Lower lobe of right lung (tissue), 2 donors: ENCODE results near the gene XIRP2. TPM values are rescaled to one million over a fixed set of nuclear protein-coding genes. Genes with fewer than 3 reads are reported as not detected.

Source experiments
- ATAC-seq, 2 donors: fragments of 200-7000 bp; cut with Tn5 transposase; one replicate each; pipeline ENCODE4 v1.9.1; 2020 to 2022; ENCODE audit warnings: mild to moderate bottlenecking in 2 of 2, moderate library complexity in 2 of 2
- DNase-seq: peaks from one replicate; pipeline ENCODE4 v3.0.0-alpha.2; 2020
- H3K27ac ChIP-seq: fragments of 200-600 bp; one replicate; pipeline ENCODE4 v1.8.0; 2022
- H3K27me3 ChIP-seq: fragments of 200-600 bp; one replicate; pipeline ENCODE4 v1.8.0; 2022; ENCODE audit warnings: low read depth
- H3K36me3 ChIP-seq: fragments of 200-600 bp; one replicate; pipeline ENCODE4 v1.8.0; 2022; ENCODE audit warnings: mild to moderate bottlenecking
- H3K4me1 ChIP-seq: fragments of 200-600 bp; one replicate; pipeline ENCODE4 v1.8.0; 2022
- H3K4me3 ChIP-seq: fragments of 200-600 bp; one replicate; pipeline ENCODE4 v1.8.0; 2022; ENCODE audit warnings: mild to moderate bottlenecking
- H3K9me3 ChIP-seq: fragments of 200-600 bp; one replicate; pipeline ENCODE4 v1.8.0; 2022
- CTCF ChIP-seq: fragments of 200-600 bp; IDR thresholded peaks from one replicate; pipeline ENCODE4 v1.8.0; 2022; ENCODE audit warnings: antibody characterized with exemption, mild to moderate bottlenecking
- intact Hi-C: fragments of 100-400 bp; cut with DNase I; formaldehyde crosslinking; loops from one replicate; pipeline ENCODE4 v1.11.0; 2022
- total RNA-seq: library from RNA; stranded (reverse); fragmentation: NEBNext Ultra II Directional; extraction: Animal tissue kit (Norgen Biotek cat#: 25700); gene quantifications from one replicate; pipeline ENCODE4 v1.2.1, GENCODE V29; 2021
- donor health status: DM: no; HTN: yes; CAD: no; lungs with severe emphysema.

XIRP2 gene
- total RNA-seq, 1 donor from 2014 or later = 0.18 TPM

DNA sequence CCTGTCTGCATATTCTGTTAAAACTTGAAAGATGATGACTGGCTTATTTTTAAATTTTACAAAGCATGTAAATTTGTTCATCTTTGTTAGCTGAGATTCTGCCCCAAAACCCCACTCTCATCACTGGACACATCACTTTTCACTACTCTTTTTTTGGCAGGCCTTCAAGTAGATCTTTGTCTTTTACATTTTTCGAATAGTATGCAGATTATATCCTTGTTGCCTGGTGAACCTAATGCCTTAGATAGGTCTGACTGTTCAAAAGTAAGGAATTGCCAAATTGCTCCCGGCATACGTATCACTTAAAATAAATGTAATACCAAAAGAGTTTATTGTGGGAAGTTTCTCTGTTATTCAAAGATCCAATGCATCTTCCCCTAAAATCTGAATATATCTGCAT is 303.3 kb downstream of the XIRP2 start:
- H3K9me3 ChIP-seq = no peaks in the 10 kb centered on the region
- intact Hi-C loops = no loop called here
- no peak overlapping the region for H3K27ac ChIP-seq
- no peaks in the 10 kb centered on the region for H3K27me3 ChIP-seq
- H3K36me3 ChIP-seq = no peaks in the 10 kb centered on the region
- no peak for TF ChIP-seq CTCF
- ATAC-seq (no peak), DNase-seq (no peak)
- peaks cover 2% of the 10 kb centered on the region for H3K4me1 ChIP-seq
- no peak overlapping the region for H3K4me3 ChIP-seq

DNA sequence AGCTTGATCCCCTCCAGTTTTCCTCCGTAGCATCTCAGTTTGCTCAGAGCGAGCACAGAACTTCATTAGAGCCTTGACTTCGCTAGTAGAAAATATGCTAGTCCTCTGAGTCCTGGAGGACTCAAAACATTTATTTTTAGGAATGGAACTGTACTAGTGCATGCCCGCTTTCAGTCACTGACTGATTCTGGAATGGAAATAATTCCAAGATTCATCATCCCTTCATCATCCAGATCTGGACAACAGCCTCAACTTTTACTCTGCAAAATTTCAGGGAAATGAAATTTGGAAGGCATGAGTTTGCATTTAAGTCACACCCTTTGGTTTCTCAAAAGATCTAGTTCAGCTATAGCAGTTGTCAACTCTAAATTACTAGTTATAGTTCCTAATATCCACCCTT is 304.6 kb downstream of the XIRP2 start:
- no peak for TF ChIP-seq CTCF
- no peaks in the 10 kb centered on the region for H3K27me3 ChIP-seq
- H3K36me3 ChIP-seq = no peaks in the 10 kb centered on the region
- intact Hi-C loops = no loop called here
- no peaks in the 10 kb centered on the region for H3K9me3 ChIP-seq
- H3K4me3 ChIP-seq = no peak overlapping the region
- H3K27ac ChIP-seq = no peak overlapping the region
- ATAC-seq (no peak), DNase-seq (no peak)
- H3K4me1 ChIP-seq = peaks cover 8% of the 10 kb centered on the region

DNA sequence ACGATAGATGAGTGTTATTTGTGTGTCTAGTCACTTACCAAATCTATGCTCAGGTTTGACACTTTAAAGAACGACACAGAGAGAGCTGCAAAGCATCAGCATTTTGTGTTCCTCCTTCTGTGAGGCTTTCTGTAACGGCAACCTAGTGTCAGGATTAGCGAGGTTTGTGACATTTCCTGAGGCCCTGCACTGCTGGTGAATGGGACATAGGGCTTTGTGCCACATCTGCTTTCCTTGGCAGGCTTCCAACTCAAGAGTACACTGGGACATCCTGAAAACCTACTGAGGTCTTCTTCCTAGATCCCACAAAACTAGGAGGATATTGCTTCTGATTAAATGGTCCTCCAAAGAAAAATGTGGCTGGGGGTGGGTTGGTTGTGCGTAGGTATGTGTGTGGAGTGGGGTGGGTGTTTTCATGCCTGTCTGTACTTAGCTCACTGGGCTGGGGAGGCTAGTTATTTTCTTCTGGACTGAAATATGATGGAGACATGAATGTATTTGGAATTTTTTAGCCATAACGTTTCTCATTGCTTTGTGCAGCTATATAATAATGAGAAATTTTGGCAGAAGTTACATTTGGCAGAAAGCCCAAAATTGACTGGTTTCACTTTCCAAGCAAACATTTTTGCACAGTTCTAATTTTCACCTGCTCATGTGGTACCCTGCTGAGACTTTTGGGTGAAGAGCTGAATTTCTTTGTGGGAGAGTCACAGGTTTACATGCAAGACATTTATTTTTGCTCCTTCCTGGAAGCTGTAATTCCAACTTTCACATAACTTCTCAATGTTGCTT is 308.4 kb downstream of the XIRP2 start:
- no peak overlapping the region for H3K4me3 ChIP-seq
- peaks cover 8% of the 10 kb centered on the region for H3K4me1 ChIP-seq
- H3K27me3 ChIP-seq = no peaks in the 10 kb centered on the region
- DNase-seq (peak; percentile 45), ATAC-seq (peak; percentile 61 to 69)
- no peak for TF ChIP-seq CTCF
- no peaks in the 10 kb centered on the region for H3K36me3 ChIP-seq
- H3K27ac ChIP-seq = no peak overlapping the region
- no peaks in the 10 kb centered on the region for H3K9me3 ChIP-seq
- intact Hi-C loops = no loop called here

GRCh38 chr2:167198009-167198408 is 309.7 kb downstream of the XIRP2 start:
- Histone ChIP-seq H3K27me3 (no peaks in the 10 kb centered on the region), H3K4me1 (peaks cover 8% of the 10 kb centered on the region), H3K9me3 (no peaks in the 10 kb centered on the region), H3K27ac (no peak overlapping the region), H3K36me3 (no peaks in the 10 kb centered on the region), H3K4me3 (no peak overlapping the region)
- ATAC-seq (peak in 1 of 2 donors; percentile 44), DNase-seq (no peak)
- intact Hi-C loops = no loop called here
- no peak for TF ChIP-seq CTCF

GRCh38 chr2:167198576-167198975 is 310.3 kb downstream of the XIRP2 start:
- no peak for TF ChIP-seq CTCF
- no peak for ATAC-seq
- peaks cover 8% of the 10 kb centered on the region for H3K4me1 ChIP-seq
- no peak overlapping the region for H3K27ac ChIP-seq
- H3K27me3 ChIP-seq = no peaks in the 10 kb centered on the region
- intact Hi-C loops = no loop called here
- no peaks in the 10 kb centered on the region for H3K36me3 ChIP-seq
- H3K9me3 ChIP-seq = no peaks in the 10 kb centered on the region
- no peak for DNase-seq
- H3K4me3 ChIP-seq = no peak overlapping the region
